ENCODE results near the gene RASSF7. TPM values are rescaled to one million over a fixed set of nuclear protein-coding genes. Genes with fewer than 3 reads are reported as not detected.

The RASSF7 gene, protein sequence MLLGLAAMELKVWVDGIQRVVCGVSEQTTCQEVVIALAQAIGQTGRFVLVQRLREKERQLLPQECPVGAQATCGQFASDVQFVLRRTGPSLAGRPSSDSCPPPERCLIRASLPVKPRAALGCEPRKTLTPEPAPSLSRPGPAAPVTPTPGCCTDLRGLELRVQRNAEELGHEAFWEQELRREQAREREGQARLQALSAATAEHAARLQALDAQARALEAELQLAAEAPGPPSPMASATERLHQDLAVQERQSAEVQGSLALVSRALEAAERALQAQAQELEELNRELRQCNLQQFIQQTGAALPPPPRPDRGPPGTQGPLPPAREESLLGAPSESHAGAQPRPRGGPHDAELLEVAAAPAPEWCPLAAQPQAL
- total RNA-seq: 24.7 and 29.8 TPM in 2 replicates
- 23.9 TPM for total RNA-seq (2013)
- 59.0 and 89.3 TPM in 2 replicates for polyA plus RNA-seq
- 38.4 and 42.4 TPM in 2 replicates for polyA minus RNA-seq

DNA sequence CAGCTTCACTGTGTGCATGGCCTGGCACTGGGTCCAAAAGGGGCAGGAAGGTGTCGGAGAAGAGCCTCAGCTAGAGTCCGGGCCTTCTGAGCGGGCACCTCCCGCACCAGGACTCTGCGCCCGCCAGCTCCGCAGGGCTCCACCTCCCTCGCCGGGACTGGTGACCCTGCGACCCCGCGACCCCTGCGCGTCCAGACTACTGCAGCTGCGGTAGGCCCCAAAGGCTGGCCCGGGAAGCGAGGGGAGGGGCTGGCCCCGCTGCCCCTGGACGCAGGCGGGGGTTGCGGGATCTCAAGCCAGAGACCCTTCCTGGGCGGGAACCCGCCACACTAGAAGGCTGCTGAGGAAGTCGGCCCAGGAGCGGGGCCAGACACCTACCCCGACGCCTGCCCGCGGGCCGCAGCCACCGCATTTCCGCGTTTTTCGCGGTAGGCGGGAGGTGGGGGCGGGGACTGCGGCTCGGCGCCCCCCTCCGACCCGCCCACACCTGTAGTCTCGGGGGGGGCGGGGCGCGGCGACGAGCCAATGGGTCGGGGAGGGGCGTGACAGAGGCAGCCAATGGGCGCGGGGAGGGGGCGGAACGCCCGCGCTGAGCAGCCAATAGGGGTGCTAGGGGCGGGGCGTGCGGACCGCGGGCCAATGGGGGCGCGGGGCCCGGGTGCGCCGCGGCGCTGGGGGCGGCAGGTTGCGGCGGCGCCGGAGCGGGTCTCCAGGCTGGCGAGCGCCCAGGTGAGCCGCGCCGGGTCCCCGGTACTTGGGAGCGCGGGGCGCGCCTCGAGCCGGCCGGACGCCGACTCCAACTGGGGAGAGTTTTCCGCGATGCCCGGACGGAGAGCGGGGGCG lies at the start of gene RASSF7, which contains the start of gene LMNTD2:
RASSF7 (plus strand) TSS at position 666 of the 843 bp plus-strand sequence. CDS start 799 bp downstream, outside the sequence.
LMNTD2 (minus strand) TSS at position 434 of the 843 bp plus-strand sequence; CDS start at position 412, 22 bp downstream.
- peak; percentile 97 for ATAC-seq (ENCODE audit: low read depth)
- WGBS (ENCODE audit: insufficient coverage): 2% methylated on average over 84 of the region's 95 CpGs

More for the DNA sequence above, at the start of gene RASSF7, which contains the start of gene LMNTD2:
- TF ChIP-seq EZH2 (IDR thresholded peaks at IDR 0.05; ENCODE audit: borderline replicate concordance, insufficient read depth, low read depth, low read length, poor library complexity, severe bottlenecking): no peak
- TF ChIP-seq, protein P1, sequence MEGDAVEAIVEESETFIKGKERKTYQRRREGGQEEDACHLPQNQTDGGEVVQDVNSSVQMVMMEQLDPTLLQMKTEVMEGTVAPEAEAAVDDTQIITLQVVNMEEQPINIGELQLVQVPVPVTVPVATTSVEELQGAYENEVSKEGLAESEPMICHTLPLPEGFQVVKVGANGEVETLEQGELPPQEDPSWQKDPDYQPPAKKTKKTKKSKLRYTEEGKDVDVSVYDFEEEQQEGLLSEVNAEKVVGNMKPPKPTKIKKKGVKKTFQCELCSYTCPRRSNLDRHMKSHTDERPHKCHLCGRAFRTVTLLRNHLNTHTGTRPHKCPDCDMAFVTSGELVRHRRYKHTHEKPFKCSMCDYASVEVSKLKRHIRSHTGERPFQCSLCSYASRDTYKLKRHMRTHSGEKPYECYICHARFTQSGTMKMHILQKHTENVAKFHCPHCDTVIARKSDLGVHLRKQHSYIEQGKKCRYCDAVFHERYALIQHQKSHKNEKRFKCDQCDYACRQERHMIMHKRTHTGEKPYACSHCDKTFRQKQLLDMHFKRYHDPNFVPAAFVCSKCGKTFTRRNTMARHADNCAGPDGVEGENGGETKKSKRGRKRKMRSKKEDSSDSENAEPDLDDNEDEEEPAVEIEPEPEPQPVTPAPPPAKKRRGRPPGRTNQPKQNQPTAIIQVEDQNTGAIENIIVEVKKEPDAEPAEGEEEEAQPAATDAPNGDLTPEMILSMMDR (IDR thresholded peaks at IDR 0.05): no peak
- Histone ChIP-seq H3K27ac (ENCODE audit: low read length in 2 of 2) (peak within 1 kb of the TSS; percentile 75 to 89), H3K4me1 (ENCODE audit: control insufficient read depth in 2 of 2, insufficient read depth in 2 of 2, low read length in 2 of 2) (peaks cover 14 to 29% of the 10 kb centered on the region in 2 donors), H3K4me2 (replicated peaks; ENCODE audit: low read depth, low read length, poor library complexity, severe bottlenecking) (peak within 1 kb of the TSS; percentile 87), H3K9ac (ENCODE audit: low read length) (peak within 1 kb of the TSS; percentile 73), H2AFZ (ENCODE audit: insufficient read depth, low read depth, low read length, poor library complexity, severe bottlenecking) (peak within 1 kb of the TSS; percentile 83), H3K9me3 (ENCODE audit: control extremely low read depth in 1 of 3, control insufficient read depth in 2 of 3, insufficient read depth in 1 of 3, low read length in 2 of 3) (no peaks in the 10 kb centered on the region), H3K27me3 (replicated peaks in 1 of 4; ENCODE audit: control extremely low read depth in 1 of 4, control insufficient read depth in 3 of 4, insufficient read depth in 4 of 4, low read length in 3 of 4) (peaks cover 0 to 8% (median 2%) of the 10 kb centered on the region in 4 experiments), H3K36me3 (replicated peaks in 1 of 2; ENCODE audit: control extremely low read depth in 1 of 2, control insufficient read depth in 1 of 2, extremely low read depth in 1 of 2, insufficient read depth in 2 of 2, low read length in 1 of 2) (no peaks in the 10 kb centered on the region), H3K4me3 (ENCODE audit: control extremely low read depth in 1 of 5, extremely low read depth in 1 of 5, insufficient read depth in 1 of 5, low read depth in 2 of 5, low read length in 4 of 5) (peak within 1 kb of the TSS; percentile 15 to 70 (median 66)), H4K20me1 (ENCODE audit: control insufficient read depth, insufficient read depth, low read length, poor library complexity, severe bottlenecking) (peaks cover 31% of the 10 kb centered on the region), H3K79me2 (ENCODE audit: control insufficient read depth, insufficient read depth, low read length) (peaks cover 18% of the 10 kb centered on the region)
- Mint-ChIP-seq H3K9me3 (ENCODE audit: insufficient read depth) (no peaks in the 10 kb centered on the region), H3K27ac (peak within 1 kb of the TSS; percentile 83), H3K4me1 (peaks cover 16% of the 10 kb centered on the region), H3K4me3 (peak within 1 kb of the TSS; percentile 88), H3K27me3 (no peaks in the 10 kb centered on the region)
- CTCF ChIA-PET: interaction anchor here (0.9 to 1.4 kb wide), 3 partner anchors 15 to 165 kb away, joined by 3 to 6 read pairs (median 5); no protein-coding TSS in a partner anchor
- peak; percentile 95 for DNase-seq
- intact Hi-C loops (cut with micrococcal nuclease): loop anchor here (1.0 to 5.0 kb wide), 6 partner anchors 8 to 187 kb away; partner anchors contain the start of genes LRRC56, RNH1 and TALDO1
- POLR2A ChIA-PET: interaction anchor here (0.7 to 1.2 kb wide), 3 partner anchors 15 to 24 kb away, joined by 4 to 6 read pairs (median 5); partner anchors contain the start of genes LRRC56 and PHRF1

Measured in B cell (primary cell).